Muscle layer of colon (tissue), 2 donors: ENCODE measurements around the gene FAU.

ENCODE experiments used
- H3K27ac ChIP-seq: one replicate; pipeline ENCODE4 v1.7.0; 2013; ENCODE audit warnings: low read depth, mild to moderate bottlenecking, low read length, moderate library complexity
- H3K27me3 ChIP-seq, 2 donors: one replicate each; pipeline ENCODE4 v1.7.0; 2013; ENCODE audit warnings: low read length in 2 of 2, mild to moderate bottlenecking in 2 of 2; ENCODE audit not compliant: insufficient read depth in 2 of 2, control insufficient read depth in 1 of 2
- H3K36me3 ChIP-seq: one replicate; pipeline ENCODE4 v1.7.0; 2013; ENCODE audit warnings: mild to moderate bottlenecking, low read length; ENCODE audit not compliant: insufficient read depth
- H3K4me1 ChIP-seq: one replicate; pipeline ENCODE4 v1.7.0; 2013; ENCODE audit warnings: mild to moderate bottlenecking, low read length; ENCODE audit not compliant: insufficient read depth
- H3K4me3 ChIP-seq, 2 donors: one replicate each; pipeline ENCODE4 v1.7.0; 2013; ENCODE audit warnings: low read length in 2 of 2, low read depth in 1 of 2, mild to moderate bottlenecking in 1 of 2, moderate library complexity in 1 of 2
- H3K9ac ChIP-seq: one replicate; pipeline ENCODE4 v1.7.0; 2013; ENCODE audit warnings: low read length
- H3K9me3 ChIP-seq: one replicate; pipeline ENCODE4 v1.7.0; 2013; ENCODE audit warnings: mild to moderate bottlenecking, low read length
- donor health status: abdominal sarcoma.
- donor health status: Adenocarcinoma of cecum.

FAU gene

GRCh38 chr11:65121865-65122696, at the start of gene FAU, which contains the start of gene MRPL49:
Gene FAU (minus strand): TSS chr11:65122134. CDS start chr11:65121813, 321 bp downstream.
Gene MRPL49 (plus strand): TSS chr11:65122321. CDS start chr11:65122347, 26 bp downstream.
- Histone ChIP-seq H3K9ac (peak within 1 kb of the TSS; percentile 79), H3K9me3 (no peaks in the 10 kb centered on the region), H3K27ac (peak within 1 kb of the TSS; percentile 98), H3K36me3 (peaks cover 50% of the 10 kb centered on the region), H3K27me3 (no peaks in the 10 kb centered on the region), H3K4me3 (peak within 1 kb of the TSS; percentile 73 to 88), H3K4me1 (peaks cover 11% of the 10 kb centered on the region)

GRCh38 chr11:65170058-65170534, 48.2 kb upstream of the FAU start, which contains the start of gene SPDYC:
Gene SPDYC (plus strand): TSS chr11:65170233. CDS start chr11:65171358, 1,125 bp downstream.
- no peaks in the 10 kb centered on the region for H3K36me3 ChIP-seq
- no peaks in the 10 kb centered on the region for H3K9me3 ChIP-seq
- no peaks in the 10 kb centered on the region for H3K4me1 ChIP-seq
- H3K4me3 ChIP-seq, result no peak within 1 kb of the TSS
- H3K27me3 ChIP-seq, result no peaks in the 10 kb centered on the region
- H3K27ac ChIP-seq, result no peak within 1 kb of the TSS
- no peak within 1 kb of the TSS for H3K9ac ChIP-seq

GRCh38 chr11:65169164-65169641, 47.3 kb upstream of the FAU start:
- Histone ChIP-seq H3K36me3 (no peaks in the 10 kb centered on the region), H3K9ac (no peak overlapping the region), H3K27me3 (no peaks in the 10 kb centered on the region), H3K4me3 (no peak overlapping the region), H3K4me1 (no peaks in the 10 kb centered on the region), H3K27ac (no peak overlapping the region), H3K9me3 (no peaks in the 10 kb centered on the region)

GRCh38 chr11:65167656-65168055, 45.7 kb upstream of the FAU start:
- Histone ChIP-seq H3K9me3 (no peaks in the 10 kb centered on the region), H3K4me3 (no peak overlapping the region), H3K27me3 (no peaks in the 10 kb centered on the region), H3K36me3 (no peaks in the 10 kb centered on the region), H3K4me1 (no peaks in the 10 kb centered on the region), H3K9ac (no peak overlapping the region), H3K27ac (no peak overlapping the region)

GRCh38 chr11:65166893-65167292, 45.0 kb upstream of the FAU start:
- Histone ChIP-seq H3K27me3 (no peaks in the 10 kb centered on the region), H3K27ac (no peak overlapping the region), H3K9me3 (no peaks in the 10 kb centered on the region), H3K36me3 (no peaks in the 10 kb centered on the region), H3K9ac (no peak overlapping the region), H3K4me1 (no peaks in the 10 kb centered on the region), H3K4me3 (no peak overlapping the region)

- H3K9ac ChIP-seq, result no peak overlapping the region
Measured at GRCh38 chr11:65165410-65166317, 43.7 kb upstream of the FAU start.

GRCh38 chr11:65163684-65164083, 41.8 kb upstream of the FAU start:
- H3K4me3 ChIP-seq, result no peak overlapping the region
- no peaks in the 10 kb centered on the region for H3K36me3 ChIP-seq
- no peak overlapping the region for H3K27ac ChIP-seq
- no peak overlapping the region for H3K9ac ChIP-seq
- H3K9me3 ChIP-seq, result no peaks in the 10 kb centered on the region
- no peaks in the 10 kb centered on the region for H3K4me1 ChIP-seq
- no peaks in the 10 kb centered on the region for H3K27me3 ChIP-seq

More at GRCh38 chr11:65165410-65166317, 43.7 kb upstream of the FAU start:
- Histone ChIP-seq H3K27ac (no peak overlapping the region), H3K9me3 (no peaks in the 10 kb centered on the region), H3K4me1 (no peaks in the 10 kb centered on the region), H3K27me3 (no peaks in the 10 kb centered on the region), H3K36me3 (no peaks in the 10 kb centered on the region), H3K4me3 (peak overlapping the region in 1 of 2 donors; percentile 27)

- Histone ChIP-seq H3K4me1 (no peaks in the 10 kb centered on the region), H3K27me3 (no peaks in the 10 kb centered on the region), H3K36me3 (no peaks in the 10 kb centered on the region), H3K9me3 (no peaks in the 10 kb centered on the region), H3K27ac (no peak overlapping the region), H3K4me3 (no peak overlapping the region), H3K9ac (no peak overlapping the region)
Measured at GRCh38 chr11:65160643-65161042, 38.7 kb upstream of the FAU start.

GRCh38 chr11:65159012-65159411, 37.1 kb upstream of the FAU start:
- Histone ChIP-seq H3K27me3 (no peaks in the 10 kb centered on the region), H3K9ac (no peak overlapping the region), H3K4me3 (no peak overlapping the region), H3K36me3 (no peaks in the 10 kb centered on the region), H3K9me3 (no peaks in the 10 kb centered on the region), H3K4me1 (no peaks in the 10 kb centered on the region), H3K27ac (no peak overlapping the region)

GRCh38 chr11:65157336-65157735, 35.4 kb upstream of the FAU start:
- no peaks in the 10 kb centered on the region for H3K36me3 ChIP-seq
- no peak overlapping the region for H3K27ac ChIP-seq
- H3K4me3 ChIP-seq, result no peak overlapping the region
- H3K27me3 ChIP-seq, result no peaks in the 10 kb centered on the region
- no peaks in the 10 kb centered on the region for H3K9me3 ChIP-seq
- H3K9ac ChIP-seq, result no peak overlapping the region
- H3K4me1 ChIP-seq, result no peaks in the 10 kb centered on the region

GRCh38 chr11:65156926-65157325, 35.0 kb upstream of the FAU start:
- Histone ChIP-seq H3K36me3 (no peaks in the 10 kb centered on the region), H3K27me3 (no peaks in the 10 kb centered on the region), H3K4me1 (no peaks in the 10 kb centered on the region), H3K9ac (no peak overlapping the region), H3K27ac (no peak overlapping the region), H3K9me3 (no peaks in the 10 kb centered on the region), H3K4me3 (no peak overlapping the region)
